GM23248 (cell line): Measurements from ENCODE around the gene MAP2.

Experiments
- EZH2 ChIP-seq: fragments of 200-600 bp; sonication (generic); IDR thresholded peaks from 2 replicates; pipeline ENCODE4 v1.6.1; 2018; ENCODE audit warnings: antibody characterized with exemption, mild to moderate bottlenecking; ENCODE audit not compliant: insufficient read depth, poor library complexity, severe bottlenecking
- EZH2phosphoT487 ChIP-seq: fragments of 200-600 bp; sonication (generic); IDR thresholded peaks from 2 replicates; pipeline ENCODE4 v1.6.1; 2018; ENCODE audit warnings: antibody characterized with exemption, moderate library complexity, mild to moderate bottlenecking, low read depth; ENCODE audit not compliant: insufficient read depth

- TF ChIP-seq EZH2: no peak
- TF ChIP-seq EZH2phosphoT487: no peak
Observed at GRCh38 chr2:209508255-209508654, 84.4 kb downstream of the MAP2 start.
